Ovary (tissue), 9 donors: ENCODE data around the gene PGBD1. TPM values are rescaled to one million over a fixed set of nuclear protein-coding genes. Genes with fewer than 3 reads are reported as not detected.

Experiments
- DNase-seq, 5 donors: peaks; one replicate each; pipeline ENCODE4 v3.0.0-alpha.2; 2019 to 2020
- H3K27ac ChIP-seq, 2 donors: fragments of 200-600 bp; one replicate each; pipeline versions ENCODE4 v1.5.1 to v1.8.0; 2019 to 2022
- H3K27me3 ChIP-seq: fragments of 200-600 bp; one replicate; pipeline ENCODE4 v1.8.0; 2022
- H3K36me3 ChIP-seq: fragments of 200-600 bp; sonication (generic); one replicate; pipeline ENCODE4 v1.5.1; 2019
- H3K4me1 ChIP-seq: one replicate; pipeline ENCODE4 v1.8.1; 2013; ENCODE audit warnings: mild to moderate bottlenecking, moderate library complexity; ENCODE audit not compliant: insufficient read depth
- H3K4me3 ChIP-seq: fragments of 200-600 bp; sonication (generic); one replicate; pipeline ENCODE4 v1.5.1; 2017
- H3K9me3 ChIP-seq, 2 donors: fragments of 200-600 bp in 1 of 2; sonication (generic) in 1 of 2; one replicate each; pipeline versions ENCODE4 v1.5.1 to v1.8.1; 2013 to 2019; ENCODE audit warnings: mild to moderate bottlenecking in 1 of 2, moderate library complexity in 1 of 2
- CTCF ChIP-seq, 3 donors: fragments of 450-650 bp in 2 of 3; fragments of 200-600 bp in 1 of 3; IDR thresholded peaks; one replicate each; pipeline versions ENCODE4 v1.5.1 to v1.8.0; 2016 to 2022; ENCODE audit warnings: antibody characterized with exemption in 3 of 3, mild to moderate bottlenecking in 1 of 3
- EP300 ChIP-seq: sonication (generic); formaldehyde crosslinking; IDR thresholded peaks from one replicate; pipeline ENCODE4 v1.6.1; 2017; ENCODE audit warnings: antibody characterized with exemption
- POLR2A ChIP-seq: fragments of 450-650 bp; IDR thresholded peaks from one replicate; pipeline ENCODE4 v1.6.1; 2017; ENCODE audit warnings: antibody characterized with exemption, mild to moderate bottlenecking, moderate library complexity
- WGBS, 3 donors: extraction: QIAGEN DNeasy Blood & Tissue Kit in 1 of 3; methylation state at CpG; one replicate each; pipeline versions ENCODE4 v1.1.5 to v1.1.7; 2013 to 2017; 5-methylcytosine and 5-hydroxymethylcytosine counted together
- intact Hi-C, 4 donors: fragments of 100-400 bp; cut with DNase I; formaldehyde crosslinking; loops; one replicate each; pipeline versions ENCODE4 v1.11.0 to v1.15.1; 2022 to 2023
- polyA plus RNA-seq, 2 donors: library from polyadenylated mRNA; stranded (reverse); fragments of 200-250 nt in 1 of 2; fragments of 350-450 nt in 1 of 2; fragmentation: Illumina TruSeq in 1 of 2; extraction: RNeasy Lipid Tissue Mini Kit (QIAGEN cat#74804) in 1 of 2; gene quantifications; one replicate each; pipeline ENCODE4 v1.2.3, GENCODE V29; 2013 to 2014
- total RNA-seq, 7 donors: library from RNA; depleted of rRNA in 2 of 7; stranded (reverse); fragments of >200 nt in 2 of 7; fragmentation: NEBNext Ultra II Directional in 3 of 7; extraction: Animal tissue kit (Norgen Biotek cat#: 25700) in 3 of 7; gene quantifications; one replicate each; pipeline versions ENCODE4 v1.1.0 to v1.2.4, GENCODE V29; 2016 to 2023
- donor health status: DM: no; HTN: no; CAD: no; lungs with moderate emphysema.
- donor health status: DM: no; HTN: no; CAD: no.
- donor health status: Bipolar disorder and iron deficiency.
- donor health status: DM: yes; HTN: yes; CAD: no.
- donor health status: DM: no; HTN: no; CAD: no.
- donor health status: DM: yes; HTN: yes; CAD: no.

The PGBD1 gene
- total and polyA plus RNA-seq, 9 donors: 1.8 to 5.0 (median 3.5) TPM

GRCh38 chr6:28254121-28254519, 27.3 kb upstream of the PGBD1 start:
- WGBS, 3 donors: 70 to 87% (median 70%) methylated on average over 1 of the region's 1 CpG
- H3K4me3 ChIP-seq: no peak overlapping the region
- intact Hi-C loops: loop anchor here in 2 of 4 donors (10.0 kb wide), 1 partner anchor 101 kb away; no protein-coding TSS in a partner anchor

GRCh38 chr6:28257042-28257441, 24.3 kb upstream of the PGBD1 start:
- WGBS, 3 donors: 0% methylated on average over 1 of the region's 1 CpG
- DNase-seq: no peak
- no peaks in the 10 kb centered on the region for H3K9me3 ChIP-seq
- no peak overlapping the region for H3K4me3 ChIP-seq
- intact Hi-C loops: loop anchor here in 2 of 4 donors (10.0 kb wide), 1 partner anchor 98 kb away; no protein-coding TSS in a partner anchor
- H3K27me3 ChIP-seq: no peaks in the 10 kb centered on the region
- H3K27ac ChIP-seq: no peak overlapping the region
- peaks cover 5% of the 10 kb centered on the region for H3K4me1 ChIP-seq
- no peaks in the 10 kb centered on the region for H3K36me3 ChIP-seq
- no peak for TF ChIP-seq CTCF (IDR thresholded peaks at IDR 0.05)
- TF ChIP-seq POLR2A: no peak
- TF ChIP-seq EP300: no peak

More at GRCh38 chr6:28254121-28254519, 27.3 kb upstream of the PGBD1 start:
- no peak for DNase-seq
- H3K36me3 ChIP-seq: no peaks in the 10 kb centered on the region
- peaks cover 8% of the 10 kb centered on the region for H3K4me1 ChIP-seq
- no peaks in the 10 kb centered on the region for H3K27me3 ChIP-seq
- H3K9me3 ChIP-seq: no peaks in the 10 kb centered on the region
- no peak overlapping the region for H3K27ac ChIP-seq
- TF ChIP-seq CTCF (IDR thresholded peaks at IDR 0.05): no peak
- no peak for TF ChIP-seq EP300
- no peak for TF ChIP-seq POLR2A

- Histone ChIP-seq H3K27me3 (no peaks in the 10 kb centered on the region), H3K9me3 (no peaks in the 10 kb centered on the region), H3K36me3 (no peaks in the 10 kb centered on the region), H3K27ac (no peak within 1 kb of the TSS), H3K4me1 (no peaks in the 10 kb centered on the region), H3K4me3 (peak within 1 kb of the TSS; percentile 38)
- TF ChIP-seq CTCF (IDR thresholded peaks at IDR 0.05) (no peak), POLR2A (no peak), EP300 (no peak)
- 18 to 21% (median 19%) methylated on average over 55 to 58 of the region's 58 CpGs for WGBS, 3 donors
- intact Hi-C loops: loop anchor here in 2 of 4 donors (10.0 kb wide), 1 partner anchor 96 kb away; no protein-coding TSS in a partner anchor
- DNase-seq: peak; percentile 80 to 87 (median 84)
Measured at GRCh38 chr6:28258877-28259777, 22.2 kb upstream of the PGBD1 start, which contains the start of gene NKAPL. Gene NKAPL (plus strand): TSS chr6:28259297. CDS start chr6:28259372, 75 bp downstream.

- Histone ChIP-seq H3K4me1 (peaks cover 1% of the 10 kb centered on the region), H3K27ac (no peak overlapping the region), H3K4me3 (no peak overlapping the region), H3K9me3 (no peaks in the 10 kb centered on the region), H3K27me3 (no peaks in the 10 kb centered on the region), H3K36me3 (no peaks in the 10 kb centered on the region)
- DNase-seq: no peak
- no peak for TF ChIP-seq CTCF (IDR thresholded peaks at IDR 0.05)
- no peak for TF ChIP-seq POLR2A
- no peak for TF ChIP-seq EP300
- WGBS, 3 donors: 52 to 63% (median 60%) methylated on average over 2 of the region's 2 CpGs
- intact Hi-C loops: loop anchor here in 1 of 4 donors (10.0 kb wide), 1 partner anchor 91 kb away; no protein-coding TSS in a partner anchor
Measured at GRCh38 chr6:28263922-28264321, 17.4 kb upstream of the PGBD1 start.
